Measurements from ENCODE around the gene YJEFN3.

The YJEFN3 gene

DNA sequence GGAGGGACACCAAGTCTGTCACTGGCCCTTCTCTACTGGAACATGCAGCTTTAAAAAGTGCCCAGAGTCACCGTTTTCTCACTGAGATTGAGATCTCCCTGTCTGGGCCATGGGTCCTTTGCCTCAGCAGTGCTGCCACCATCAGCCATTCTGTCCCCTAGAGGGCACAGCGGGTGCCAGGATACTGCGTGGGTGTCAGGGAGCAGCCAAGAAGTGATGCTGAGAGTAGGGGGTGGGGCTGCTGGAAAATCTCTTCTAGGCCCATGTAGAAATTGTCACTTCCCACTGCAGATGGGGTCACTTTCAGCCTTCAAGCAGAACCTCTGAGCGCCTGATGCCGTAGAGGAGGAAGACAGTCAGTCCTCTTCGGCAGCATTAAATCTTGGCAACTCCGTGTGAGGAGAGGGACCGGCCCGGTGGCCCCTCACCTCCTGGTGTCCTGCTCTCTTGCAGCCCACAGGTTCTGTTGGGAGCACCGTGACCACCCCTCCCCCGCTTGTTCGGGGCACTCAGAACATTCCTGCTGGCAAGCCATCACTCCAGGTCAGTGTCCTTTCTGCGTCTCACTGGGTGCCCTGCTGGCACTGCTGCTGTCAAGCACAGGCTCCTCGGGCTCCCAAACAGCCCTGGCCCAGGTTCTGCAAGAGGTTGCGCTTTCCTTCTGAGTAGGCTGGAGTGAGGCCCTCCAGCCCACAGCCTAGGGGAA lies 34.7 kb upstream of the YJEFN3 start:
- TF ChIP-seq TAF1 (IDR thresholded peaks at IDR 0.05; ENCODE audit: borderline replicate concordance, insufficient read depth, low read length) (no peak), SIN3A (IDR thresholded peaks at IDR 0.05; ENCODE audit: borderline replicate concordance, insufficient read depth, low read length) (no peak), POLR2AphosphoS5 (IDR thresholded peaks at IDR 0.05; ENCODE audit: low read depth, low read length) (no peak), FOXP2 (optimal IDR thresholded peaks at IDR 0.05; ENCODE audit: borderline replicate concordance, extremely low read depth, extremely low read length, insufficient read depth) (no peak)
- TF ChIP-seq, protein P1, sequence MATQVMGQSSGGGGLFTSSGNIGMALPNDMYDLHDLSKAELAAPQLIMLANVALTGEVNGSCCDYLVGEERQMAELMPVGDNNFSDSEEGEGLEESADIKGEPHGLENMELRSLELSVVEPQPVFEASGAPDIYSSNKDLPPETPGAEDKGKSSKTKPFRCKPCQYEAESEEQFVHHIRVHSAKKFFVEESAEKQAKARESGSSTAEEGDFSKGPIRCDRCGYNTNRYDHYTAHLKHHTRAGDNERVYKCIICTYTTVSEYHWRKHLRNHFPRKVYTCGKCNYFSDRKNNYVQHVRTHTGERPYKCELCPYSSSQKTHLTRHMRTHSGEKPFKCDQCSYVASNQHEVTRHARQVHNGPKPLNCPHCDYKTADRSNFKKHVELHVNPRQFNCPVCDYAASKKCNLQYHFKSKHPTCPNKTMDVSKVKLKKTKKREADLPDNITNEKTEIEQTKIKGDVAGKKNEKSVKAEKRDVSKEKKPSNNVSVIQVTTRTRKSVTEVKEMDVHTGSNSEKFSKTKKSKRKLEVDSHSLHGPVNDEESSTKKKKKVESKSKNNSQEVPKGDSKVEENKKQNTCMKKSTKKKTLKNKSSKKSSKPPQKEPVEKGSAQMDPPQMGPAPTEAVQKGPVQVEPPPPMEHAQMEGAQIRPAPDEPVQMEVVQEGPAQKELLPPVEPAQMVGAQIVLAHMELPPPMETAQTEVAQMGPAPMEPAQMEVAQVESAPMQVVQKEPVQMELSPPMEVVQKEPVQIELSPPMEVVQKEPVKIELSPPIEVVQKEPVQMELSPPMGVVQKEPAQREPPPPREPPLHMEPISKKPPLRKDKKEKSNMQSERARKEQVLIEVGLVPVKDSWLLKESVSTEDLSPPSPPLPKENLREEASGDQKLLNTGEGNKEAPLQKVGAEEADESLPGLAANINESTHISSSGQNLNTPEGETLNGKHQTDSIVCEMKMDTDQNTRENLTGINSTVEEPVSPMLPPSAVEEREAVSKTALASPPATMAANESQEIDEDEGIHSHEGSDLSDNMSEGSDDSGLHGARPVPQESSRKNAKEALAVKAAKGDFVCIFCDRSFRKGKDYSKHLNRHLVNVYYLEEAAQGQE (IDR thresholded peaks at IDR 0.05; ENCODE audit: insufficient read depth in 1 of 2, low read depth in 2 of 2, low read length in 2 of 2), result no peak

DNA sequence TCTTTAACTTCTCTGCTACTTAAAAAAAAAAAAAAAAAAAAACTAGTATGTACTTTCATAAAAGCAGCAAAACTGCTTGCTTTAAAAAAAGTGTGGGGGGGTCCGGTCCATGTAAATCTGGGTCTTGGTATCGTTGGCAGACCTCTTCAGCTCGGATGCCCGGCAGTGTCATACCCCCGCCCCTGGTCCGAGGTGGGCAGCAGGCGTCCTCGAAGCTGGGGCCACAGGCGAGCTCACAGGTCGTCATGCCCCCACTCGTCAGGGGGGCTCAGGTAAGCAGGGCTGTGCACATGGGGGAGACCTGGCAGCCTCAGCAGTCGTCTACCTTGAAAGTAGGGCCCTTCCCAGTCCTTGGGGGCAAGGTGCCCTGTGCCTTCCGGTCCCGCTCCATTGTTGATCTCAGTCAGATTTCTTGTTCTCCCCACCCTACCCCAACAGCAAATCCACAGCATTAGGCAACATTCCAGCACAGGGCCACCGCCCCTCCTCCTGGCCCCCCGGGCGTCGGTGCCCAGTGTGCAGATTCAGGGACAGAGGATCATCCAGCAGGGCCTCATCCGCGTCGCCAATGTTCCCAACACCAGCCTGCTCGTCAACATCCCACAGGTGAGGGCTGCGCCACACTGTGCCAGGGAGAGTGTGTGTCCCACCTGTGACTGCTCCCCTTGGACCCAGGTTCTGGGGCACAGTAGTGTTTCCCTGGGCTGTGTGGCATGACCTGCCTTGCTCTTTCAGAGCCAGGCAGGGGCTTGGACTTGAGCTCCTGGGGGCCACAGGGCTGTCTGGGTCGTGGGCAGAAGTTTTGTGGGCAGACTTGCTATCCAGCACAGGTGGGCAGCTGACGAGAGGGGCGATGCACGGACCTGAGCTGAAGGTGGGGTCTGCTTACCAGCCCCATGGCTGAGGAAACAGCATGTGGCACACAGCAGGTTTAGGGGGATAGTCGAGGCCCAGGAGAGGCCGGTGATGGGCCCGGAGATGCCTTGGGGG lies 32.8 kb upstream of the YJEFN3 start:
- TF ChIP-seq POLR2AphosphoS5 (IDR thresholded peaks at IDR 0.05; ENCODE audit: low read depth, low read length), result no peak
- no peak for TF ChIP-seq SIN3A (IDR thresholded peaks at IDR 0.05; ENCODE audit: borderline replicate concordance, insufficient read depth, low read length)
- no peak for TF ChIP-seq TAF1 (IDR thresholded peaks at IDR 0.05; ENCODE audit: borderline replicate concordance, insufficient read depth, low read length)
- TF ChIP-seq, protein P1 (IDR thresholded peaks at IDR 0.05; ENCODE audit: insufficient read depth in 1 of 2, low read depth in 2 of 2, low read length in 2 of 2), result no peak
- TF ChIP-seq FOXP2 (optimal IDR thresholded peaks at IDR 0.05; ENCODE audit: borderline replicate concordance, extremely low read depth, extremely low read length, insufficient read depth), result no peak

DNA sequence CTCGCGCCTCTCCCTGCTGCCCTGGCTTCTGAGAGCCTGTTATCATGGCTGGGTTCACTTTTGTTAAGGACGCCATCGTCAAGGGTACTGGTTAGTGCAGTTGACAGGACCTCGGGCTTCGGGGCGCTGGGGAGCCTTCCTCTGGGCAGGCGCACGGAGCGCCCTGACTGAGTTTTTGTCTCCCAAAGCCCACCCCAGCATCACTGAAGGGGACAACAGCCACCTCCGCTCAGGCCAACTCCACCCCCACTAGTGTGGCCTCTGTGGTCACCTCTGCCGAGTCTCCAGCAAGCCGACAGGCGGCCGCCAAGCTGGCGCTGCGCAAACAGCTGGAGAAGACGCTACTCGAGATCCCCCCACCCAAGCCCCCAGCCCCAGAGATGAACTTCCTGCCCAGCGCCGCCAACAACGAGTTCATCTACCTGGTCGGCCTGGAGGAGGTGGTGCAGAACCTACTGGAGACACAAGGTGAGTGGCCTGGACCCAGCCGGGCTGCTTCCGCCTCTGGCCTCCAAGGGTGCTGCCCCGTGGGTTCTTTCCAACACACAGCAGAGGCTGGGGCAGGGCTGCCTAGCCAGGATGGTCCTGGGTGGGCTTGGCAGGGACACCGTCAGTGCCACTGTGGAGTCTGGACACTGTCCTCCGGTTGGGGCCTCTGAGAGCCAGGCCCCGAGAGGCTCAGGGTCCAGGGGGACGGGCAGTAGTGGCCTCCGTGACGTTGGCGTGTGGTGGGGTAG lies 30.3 kb upstream of the YJEFN3 start:
- TF ChIP-seq SIN3A (IDR thresholded peaks at IDR 0.05; ENCODE audit: borderline replicate concordance, insufficient read depth, low read length), result no peak
- no peak for TF ChIP-seq FOXP2 (optimal IDR thresholded peaks at IDR 0.05; ENCODE audit: borderline replicate concordance, extremely low read depth, extremely low read length, insufficient read depth)
- TF ChIP-seq TAF1 (IDR thresholded peaks at IDR 0.05; ENCODE audit: borderline replicate concordance, insufficient read depth, low read length), result no peak
- no peak for TF ChIP-seq POLR2AphosphoS5 (IDR thresholded peaks at IDR 0.05; ENCODE audit: low read depth, low read length)
- TF ChIP-seq, protein P1 (IDR thresholded peaks at IDR 0.05; ENCODE audit: insufficient read depth in 1 of 2, low read depth in 2 of 2, low read length in 2 of 2), result no peak

DNA sequence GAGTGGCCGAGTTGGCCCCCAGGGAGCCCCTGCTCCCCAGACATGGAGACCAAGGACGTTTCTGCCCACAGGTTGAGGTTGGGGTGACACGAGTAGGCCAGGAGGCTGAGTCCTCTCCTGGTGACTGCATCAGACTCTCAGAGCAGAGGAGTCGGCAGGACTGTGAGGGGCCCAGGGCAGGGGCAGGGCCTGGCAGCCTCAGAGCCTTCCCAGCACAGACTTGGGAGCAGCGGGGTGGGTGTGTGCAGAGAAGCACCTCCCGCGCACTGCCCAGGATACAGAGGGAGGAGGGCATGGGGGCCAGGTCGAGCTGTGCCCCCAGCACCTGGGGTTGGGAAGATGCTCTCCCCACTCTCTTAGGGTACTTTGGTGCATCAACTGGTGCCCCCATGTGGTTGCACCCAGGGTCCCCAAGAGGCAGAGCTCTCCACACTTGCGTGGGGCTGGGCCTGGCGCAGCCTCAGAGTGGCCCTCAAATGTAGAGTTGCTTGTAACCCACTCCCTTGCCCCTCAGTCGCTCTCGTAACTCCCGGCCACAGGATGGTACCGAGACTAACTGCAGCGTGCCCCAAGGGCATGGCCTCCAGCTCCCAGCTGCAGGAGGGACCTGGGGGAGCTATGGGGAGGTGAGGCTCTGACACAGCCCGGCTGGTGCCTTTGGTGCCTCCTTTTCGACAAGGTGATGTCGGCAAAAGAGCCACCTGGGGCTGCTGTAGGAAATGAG lies 29.3 kb upstream of the YJEFN3 start:
- TF ChIP-seq POLR2AphosphoS5 (IDR thresholded peaks at IDR 0.05; ENCODE audit: low read depth, low read length) (no peak), TAF1 (IDR thresholded peaks at IDR 0.05; ENCODE audit: borderline replicate concordance, insufficient read depth, low read length) (no peak), SIN3A (IDR thresholded peaks at IDR 0.05; ENCODE audit: borderline replicate concordance, insufficient read depth, low read length) (no peak), FOXP2 (optimal IDR thresholded peaks at IDR 0.05; ENCODE audit: borderline replicate concordance, extremely low read depth, extremely low read length, insufficient read depth) (no peak)
- TF ChIP-seq, protein P1 (IDR thresholded peaks at IDR 0.05; ENCODE audit: insufficient read depth in 1 of 2, low read depth in 2 of 2, low read length in 2 of 2), result no peak

All from PFSK-1 (cell line).